ENCODE measurements around the gene SDK2.
A peak's percentile ranks its signal among the peaks of the same experiment; 100 is the strongest.

SDK2 gene

DNA sequence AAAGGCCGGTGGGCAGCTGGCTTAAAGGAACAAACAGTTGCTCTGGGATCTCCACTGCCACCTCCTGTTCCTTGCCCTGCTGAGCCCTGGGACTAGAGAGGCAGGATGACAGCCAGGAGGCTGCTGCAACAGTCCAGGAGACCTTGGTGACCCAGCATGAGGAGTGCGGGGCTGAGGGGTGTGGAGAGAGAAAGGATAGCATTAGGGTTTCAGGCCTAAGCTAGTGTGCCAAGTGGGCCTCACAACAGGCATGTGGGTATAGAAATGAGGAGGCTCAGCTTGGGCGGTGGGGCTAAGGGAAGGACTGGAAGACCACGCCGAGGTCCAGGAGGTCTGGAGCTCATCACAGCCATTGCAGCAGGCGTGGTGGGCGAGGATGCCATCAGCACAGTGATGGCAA is 39.8 kb downstream of the SDK2 start:
- Histone ChIP-seq H3K4me3 (ENCODE audit: low read length) (no peak overlapping the region), H3K27me3 (replicated peaks; ENCODE audit: control insufficient read depth, insufficient read depth, low read length) (peaks cover 53% of the 10 kb centered on the region), H3K9me3 (ENCODE audit: control insufficient read depth, low read length) (peaks cover 21% of the 10 kb centered on the region), H3K4me1 (ENCODE audit: control insufficient read depth, insufficient read depth, low read length) (no peaks in the 10 kb centered on the region), H3K36me3 (ENCODE audit: control insufficient read depth, insufficient read depth, low read length, severe bottlenecking) (no peaks in the 10 kb centered on the region), H3K9ac (ENCODE audit: low read length) (no peak overlapping the region)
- no peak for DNase-seq (ENCODE audit: low read depth)

DNA sequence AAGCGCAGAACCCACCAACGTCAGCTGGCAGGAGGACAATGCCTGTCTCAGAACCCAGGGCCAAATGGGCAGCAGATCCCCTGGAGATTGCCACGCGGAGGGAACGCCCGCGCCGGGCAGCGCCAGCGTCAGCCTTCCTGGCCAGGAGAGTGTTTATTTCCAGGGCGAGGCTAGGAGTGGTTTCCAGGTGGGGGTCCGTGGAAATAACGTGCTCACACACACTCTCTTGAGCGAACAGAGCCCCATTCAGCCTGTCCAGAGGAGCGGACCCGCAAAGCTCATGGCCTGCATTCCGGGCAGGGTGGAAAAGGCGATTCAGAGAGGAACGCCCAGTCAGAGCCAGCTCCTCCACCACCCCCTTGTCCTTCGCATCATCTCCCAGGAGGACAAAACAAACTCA is 40.3 kb downstream of the SDK2 start:
- H3K27me3 ChIP-seq (replicated peaks; ENCODE audit: control insufficient read depth, insufficient read depth, low read length), result peaks cover 50% of the 10 kb centered on the region
- H3K4me3 ChIP-seq (ENCODE audit: low read length), result no peak overlapping the region
- H3K9ac ChIP-seq (ENCODE audit: low read length), result no peak overlapping the region
- H3K4me1 ChIP-seq (ENCODE audit: control insufficient read depth, insufficient read depth, low read length), result no peaks in the 10 kb centered on the region
- no peaks in the 10 kb centered on the region for H3K36me3 ChIP-seq (ENCODE audit: control insufficient read depth, insufficient read depth, low read length, severe bottlenecking)
- DNase-seq (ENCODE audit: low read depth), result no peak
- peaks cover 21% of the 10 kb centered on the region for H3K9me3 ChIP-seq (ENCODE audit: control insufficient read depth, low read length)

DNA sequence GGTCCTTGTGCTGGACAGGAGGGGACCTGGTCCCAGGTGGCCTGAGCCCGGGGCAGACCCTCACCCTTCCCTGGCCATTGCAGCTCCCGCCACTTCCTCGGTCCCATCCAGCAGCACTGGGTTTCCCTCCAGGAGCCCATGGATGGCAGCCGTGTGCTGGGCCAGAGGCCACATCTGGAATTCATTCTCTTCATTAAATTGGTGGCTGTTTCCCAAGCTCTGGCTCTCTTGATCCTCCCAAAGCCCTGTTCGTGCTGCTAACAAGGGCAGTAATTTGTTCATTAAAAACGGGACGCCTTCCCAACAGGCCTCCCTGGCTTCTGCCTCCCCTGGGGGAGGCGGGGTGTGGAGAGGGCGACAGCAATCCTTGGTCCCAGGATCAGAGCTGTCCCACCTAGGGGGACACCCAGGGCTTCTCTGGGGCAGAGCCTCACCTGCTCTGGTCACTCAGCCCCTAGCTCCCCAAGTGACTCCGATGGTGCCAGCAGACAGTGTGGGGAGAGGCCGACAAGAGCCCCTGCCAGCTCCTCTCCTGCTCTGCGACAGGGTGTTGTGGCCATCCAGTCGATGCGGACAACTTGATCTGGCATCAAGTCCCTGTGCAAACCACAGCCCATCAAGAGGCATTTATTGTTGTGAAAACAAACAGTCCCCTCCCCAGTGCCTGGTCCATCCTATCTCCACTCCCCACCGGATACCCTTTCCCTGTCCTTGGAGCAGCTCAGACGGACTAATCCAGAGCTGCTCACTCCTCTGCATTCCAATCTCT is 44.0 kb downstream of the SDK2 start:
- no peaks in the 10 kb centered on the region for H3K4me1 ChIP-seq (ENCODE audit: control insufficient read depth, insufficient read depth, low read length)
- no peaks in the 10 kb centered on the region for H3K36me3 ChIP-seq (ENCODE audit: control insufficient read depth, insufficient read depth, low read length, severe bottlenecking)
- peak; percentile 2 for DNase-seq (ENCODE audit: low read depth)
- peaks cover 45% of the 10 kb centered on the region for H3K27me3 ChIP-seq (replicated peaks; ENCODE audit: control insufficient read depth, insufficient read depth, low read length)
- no peak overlapping the region for H3K4me3 ChIP-seq (ENCODE audit: low read length)
- peaks cover 17% of the 10 kb centered on the region for H3K9me3 ChIP-seq (ENCODE audit: control insufficient read depth, low read length)
- no peak overlapping the region for H3K9ac ChIP-seq (ENCODE audit: low read length)

DNA sequence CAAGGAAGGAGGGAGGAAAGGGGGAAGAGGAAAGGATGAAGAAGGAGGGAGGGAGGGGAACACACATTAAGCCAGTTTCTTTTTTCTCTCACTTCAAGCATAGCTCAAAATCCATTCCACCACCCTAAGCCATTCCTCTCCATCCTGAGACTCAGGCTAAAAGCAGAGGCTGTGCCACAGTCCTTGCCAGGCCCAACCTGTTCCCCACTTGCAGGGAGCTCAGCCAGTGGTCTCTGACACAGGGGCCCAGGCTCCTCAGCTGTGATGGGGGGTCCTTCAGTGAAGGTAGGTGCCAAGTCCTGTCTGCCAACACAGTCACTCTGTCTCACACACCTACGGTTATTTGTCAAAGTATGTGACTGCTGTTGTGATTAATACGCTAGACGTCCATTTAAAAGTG is 44.6 kb downstream of the SDK2 start:
- no peak for DNase-seq (ENCODE audit: low read depth)
- no peaks in the 10 kb centered on the region for H3K36me3 ChIP-seq (ENCODE audit: control insufficient read depth, insufficient read depth, low read length, severe bottlenecking)
- H3K9ac ChIP-seq (ENCODE audit: low read length), result no peak overlapping the region
- peaks cover 46% of the 10 kb centered on the region for H3K27me3 ChIP-seq (replicated peaks; ENCODE audit: control insufficient read depth, insufficient read depth, low read length)
- no peaks in the 10 kb centered on the region for H3K4me1 ChIP-seq (ENCODE audit: control insufficient read depth, insufficient read depth, low read length)
- H3K9me3 ChIP-seq (ENCODE audit: control insufficient read depth, low read length), result peaks cover 17% of the 10 kb centered on the region
- no peak overlapping the region for H3K4me3 ChIP-seq (ENCODE audit: low read length)

DNA sequence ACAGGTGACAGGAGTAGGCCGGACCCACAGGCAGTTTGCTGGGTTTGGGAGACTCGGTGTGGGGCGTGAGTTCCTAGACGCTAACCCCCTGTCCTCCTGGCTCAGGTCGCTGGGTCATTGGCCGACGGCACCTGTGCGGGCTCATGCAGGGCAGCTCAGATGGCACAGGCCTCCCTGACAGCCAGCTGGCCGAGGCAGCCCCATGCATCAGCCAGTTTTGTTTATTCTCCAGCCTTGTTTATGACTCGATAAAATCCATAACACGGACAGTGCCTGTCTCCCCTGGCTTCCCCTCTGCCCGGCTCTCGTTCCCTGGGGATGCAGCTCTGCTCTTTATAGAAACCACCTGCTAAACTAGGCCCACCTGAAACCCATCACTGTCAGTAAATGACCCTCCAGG is 46.0 kb downstream of the SDK2 start:
- Histone ChIP-seq H3K36me3 (ENCODE audit: control insufficient read depth, insufficient read depth, low read length, severe bottlenecking) (no peaks in the 10 kb centered on the region), H3K4me3 (ENCODE audit: low read length) (no peak overlapping the region), H3K9ac (ENCODE audit: low read length) (no peak overlapping the region), H3K4me1 (ENCODE audit: control insufficient read depth, insufficient read depth, low read length) (no peaks in the 10 kb centered on the region), H3K9me3 (ENCODE audit: control insufficient read depth, low read length) (peaks cover 7% of the 10 kb centered on the region), H3K27me3 (replicated peaks; ENCODE audit: control insufficient read depth, insufficient read depth, low read length) (peaks cover 37% of the 10 kb centered on the region)
- no peak for DNase-seq (ENCODE audit: low read depth)

DNA sequence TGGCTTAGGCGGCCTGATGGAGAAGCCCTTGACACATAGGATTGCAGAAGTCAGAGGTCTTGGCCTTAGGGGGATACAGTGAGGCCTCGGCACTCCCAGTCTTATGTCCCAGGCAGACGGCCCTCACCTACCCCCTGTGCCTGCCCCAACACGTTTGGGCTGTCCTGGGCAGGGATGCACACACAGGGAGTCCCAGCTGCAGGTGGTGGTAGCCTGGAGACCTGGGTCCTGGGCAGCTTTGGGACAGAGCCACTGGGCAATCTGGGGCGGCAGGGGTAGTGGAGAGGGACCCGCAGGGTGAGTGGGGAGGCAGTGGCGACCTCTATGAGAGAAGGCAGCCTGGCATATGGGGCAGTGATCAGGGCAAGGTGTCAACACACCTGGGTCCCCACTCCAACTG is 48.3 kb downstream of the SDK2 start:
- H3K4me1 ChIP-seq (ENCODE audit: control insufficient read depth, insufficient read depth, low read length), result no peaks in the 10 kb centered on the region
- H3K27me3 ChIP-seq (replicated peaks; ENCODE audit: control insufficient read depth, insufficient read depth, low read length), result peaks cover 37% of the 10 kb centered on the region
- H3K36me3 ChIP-seq (ENCODE audit: control insufficient read depth, insufficient read depth, low read length, severe bottlenecking), result no peaks in the 10 kb centered on the region
- H3K4me3 ChIP-seq (ENCODE audit: low read length), result no peak overlapping the region
- no peak for DNase-seq (ENCODE audit: low read depth)
- no peaks in the 10 kb centered on the region for H3K9me3 ChIP-seq (ENCODE audit: control insufficient read depth, low read length)
- H3K9ac ChIP-seq (ENCODE audit: low read length), result no peak overlapping the region

DNA sequence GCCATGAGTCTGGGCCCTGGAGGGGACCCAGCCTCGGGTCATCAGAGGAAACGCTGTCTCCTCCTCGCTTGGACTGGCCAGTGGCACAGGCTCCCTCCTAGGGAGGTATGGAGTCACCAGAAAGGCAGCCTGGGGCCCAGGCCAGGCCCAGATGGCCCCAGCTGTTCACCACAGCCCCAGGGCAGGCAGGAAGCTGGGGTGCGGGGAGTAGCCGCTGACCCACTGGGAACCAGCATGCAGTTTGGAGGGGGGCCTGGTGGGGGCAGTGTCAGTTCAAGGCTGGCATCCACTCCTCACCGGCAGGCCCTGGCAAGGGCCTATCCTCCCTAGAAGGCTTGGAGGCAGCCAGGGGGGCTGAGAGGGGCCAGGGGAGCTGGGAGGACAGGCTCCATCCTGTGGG is 48.8 kb downstream of the SDK2 start:
- Histone ChIP-seq H3K9me3 (ENCODE audit: control insufficient read depth, low read length) (no peaks in the 10 kb centered on the region), H3K4me1 (ENCODE audit: control insufficient read depth, insufficient read depth, low read length) (no peaks in the 10 kb centered on the region), H3K27me3 (replicated peaks; ENCODE audit: control insufficient read depth, insufficient read depth, low read length) (peaks cover 34% of the 10 kb centered on the region), H3K4me3 (ENCODE audit: low read length) (no peak overlapping the region), H3K9ac (ENCODE audit: low read length) (no peak overlapping the region), H3K36me3 (ENCODE audit: control insufficient read depth, insufficient read depth, low read length, severe bottlenecking) (no peaks in the 10 kb centered on the region)
- no peak for DNase-seq (ENCODE audit: low read depth)

DNA sequence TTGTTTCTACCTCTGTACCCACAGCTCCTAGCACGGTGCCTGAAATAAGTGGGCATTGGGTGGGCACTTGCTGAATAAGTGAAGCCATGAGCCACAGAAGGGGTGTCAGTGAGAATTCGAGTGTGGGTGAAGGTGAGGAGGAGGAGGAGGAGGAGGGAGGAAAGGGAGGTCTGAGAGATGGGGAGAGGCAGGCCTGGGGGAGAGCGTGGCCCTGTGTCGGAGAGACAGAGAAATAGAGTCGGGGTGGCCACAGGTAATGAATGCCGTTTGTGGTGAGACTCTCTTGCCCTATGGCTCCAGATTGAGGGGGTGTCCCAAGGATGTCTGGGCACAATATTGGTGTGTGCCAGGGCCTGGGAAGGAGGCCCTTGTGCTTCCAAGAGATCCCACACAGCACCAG is 49.2 kb downstream of the SDK2 start:
- DNase-seq (ENCODE audit: low read depth), result no peak
- no peak overlapping the region for H3K4me3 ChIP-seq (ENCODE audit: low read length)
- H3K4me1 ChIP-seq (ENCODE audit: control insufficient read depth, insufficient read depth, low read length), result no peaks in the 10 kb centered on the region
- peaks cover 32% of the 10 kb centered on the region for H3K27me3 ChIP-seq (replicated peaks; ENCODE audit: control insufficient read depth, insufficient read depth, low read length)
- no peak overlapping the region for H3K9ac ChIP-seq (ENCODE audit: low read length)
- H3K9me3 ChIP-seq (ENCODE audit: control insufficient read depth, low read length), result no peaks in the 10 kb centered on the region
- H3K36me3 ChIP-seq (ENCODE audit: control insufficient read depth, insufficient read depth, low read length, severe bottlenecking), result no peaks in the 10 kb centered on the region

DNA sequence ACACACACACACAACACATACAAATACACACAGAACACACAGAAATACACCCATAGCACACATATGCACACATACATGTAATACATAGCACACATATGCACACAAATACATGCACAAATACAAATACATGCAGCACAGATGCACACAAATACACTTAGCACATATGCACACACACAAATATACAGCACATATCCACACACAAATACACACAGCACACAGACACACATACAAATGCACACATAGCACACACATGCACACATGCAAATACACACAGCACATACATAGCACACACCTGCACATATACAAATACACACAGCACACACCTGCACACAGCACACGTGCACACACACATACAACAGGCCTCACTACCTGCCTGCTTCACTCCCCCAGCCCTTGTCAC is 49.6 kb downstream of the SDK2 start:
- H3K4me1 ChIP-seq (ENCODE audit: control insufficient read depth, insufficient read depth, low read length), result no peaks in the 10 kb centered on the region
- no peaks in the 10 kb centered on the region for H3K36me3 ChIP-seq (ENCODE audit: control insufficient read depth, insufficient read depth, low read length, severe bottlenecking)
- H3K4me3 ChIP-seq (ENCODE audit: low read length), result no peak overlapping the region
- H3K27me3 ChIP-seq (replicated peaks; ENCODE audit: control insufficient read depth, insufficient read depth, low read length), result peaks cover 30% of the 10 kb centered on the region
- DNase-seq (ENCODE audit: low read depth), result no peak
- no peaks in the 10 kb centered on the region for H3K9me3 ChIP-seq (ENCODE audit: control insufficient read depth, low read length)
- H3K9ac ChIP-seq (ENCODE audit: low read length), result no peak overlapping the region

DNA sequence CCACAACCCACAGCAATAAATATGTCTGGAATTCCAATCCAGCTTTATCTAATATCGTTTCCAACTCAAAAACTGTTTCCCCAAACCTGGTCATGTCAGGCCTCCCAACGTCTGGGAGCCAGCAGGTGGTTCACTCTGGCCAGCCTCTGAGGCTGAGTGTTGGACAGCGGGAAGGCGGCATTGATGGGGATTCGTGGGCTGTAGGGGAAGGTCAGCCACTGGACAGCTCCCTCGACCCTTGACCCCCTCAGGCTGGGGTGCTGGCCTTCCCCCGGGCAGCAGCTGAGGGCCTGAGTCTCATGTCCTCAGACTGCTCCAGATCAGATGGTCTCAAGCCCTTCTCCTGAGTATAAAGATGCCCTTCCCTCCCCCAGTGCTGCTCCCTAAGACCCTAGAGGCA is 50.2 kb downstream of the SDK2 start:
- H3K27me3 ChIP-seq (replicated peaks; ENCODE audit: control insufficient read depth, insufficient read depth, low read length), result peaks cover 29% of the 10 kb centered on the region
- no peaks in the 10 kb centered on the region for H3K9me3 ChIP-seq (ENCODE audit: control insufficient read depth, low read length)
- no peak overlapping the region for H3K4me3 ChIP-seq (ENCODE audit: low read length)
- no peaks in the 10 kb centered on the region for H3K36me3 ChIP-seq (ENCODE audit: control insufficient read depth, insufficient read depth, low read length, severe bottlenecking)
- DNase-seq (ENCODE audit: low read depth), result no peak
- no peaks in the 10 kb centered on the region for H3K4me1 ChIP-seq (ENCODE audit: control insufficient read depth, insufficient read depth, low read length)
- no peak overlapping the region for H3K9ac ChIP-seq (ENCODE audit: low read length)

DNA sequence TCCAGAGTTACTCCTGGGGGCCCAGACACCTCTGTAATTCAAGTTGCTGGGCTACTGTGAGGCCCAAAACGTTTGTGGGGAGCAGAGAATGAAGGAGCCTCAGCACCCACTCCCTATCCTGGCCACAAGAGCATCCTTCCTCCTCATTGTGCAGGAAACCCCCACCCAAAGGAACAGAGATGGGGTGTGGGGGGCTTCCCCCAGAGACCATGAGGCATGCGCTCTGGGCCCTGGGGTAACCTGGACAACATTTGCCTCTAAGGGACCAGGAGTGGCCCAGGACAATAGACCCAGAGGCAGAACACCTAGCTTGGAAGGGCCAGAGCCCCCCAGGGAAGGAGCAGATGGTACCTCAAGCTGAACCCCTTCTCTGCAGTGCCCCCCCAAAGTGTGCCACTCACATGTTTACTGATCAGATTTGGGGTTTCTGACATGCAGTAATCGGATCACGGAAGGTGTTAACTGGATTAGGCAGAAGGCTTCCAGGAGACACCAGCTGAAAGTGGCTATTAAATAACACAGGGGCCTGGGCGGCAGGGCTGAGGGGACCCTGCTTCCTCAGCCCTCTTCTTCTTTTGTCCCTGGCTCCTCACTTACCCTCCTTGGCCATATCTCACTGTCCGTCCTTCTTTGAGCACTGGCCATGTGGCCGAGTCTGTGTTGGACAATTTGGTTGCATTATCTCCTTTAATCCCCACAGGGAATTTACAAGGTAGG is 50.8 kb downstream of the SDK2 start:
- Histone ChIP-seq H3K27me3 (replicated peaks; ENCODE audit: control insufficient read depth, insufficient read depth, low read length) (peaks cover 27% of the 10 kb centered on the region), H3K4me3 (ENCODE audit: low read length) (no peak overlapping the region), H3K9ac (ENCODE audit: low read length) (no peak overlapping the region), H3K4me1 (ENCODE audit: control insufficient read depth, insufficient read depth, low read length) (no peaks in the 10 kb centered on the region), H3K36me3 (ENCODE audit: control insufficient read depth, insufficient read depth, low read length, severe bottlenecking) (no peaks in the 10 kb centered on the region), H3K9me3 (ENCODE audit: control insufficient read depth, low read length) (no peaks in the 10 kb centered on the region)
- DNase-seq (ENCODE audit: low read depth), result no peak
